ENCODE results near the gene KLHL28. TPM values are rescaled to one million over a fixed set of nuclear protein-coding genes. Genes with fewer than 3 reads are reported as not detected.

The KLHL28 gene
- total RNA-seq, 8 experiments from 2014 or later, result 7.1 to 35.3 (median 25.2) TPM

GRCh38 chr14:44952391-44953110 lies 9.2 kb downstream of the KLHL28 start:
- peaks cover 0 to 1% of the 10 kb centered on the region in 2 donors for H3K4me1 ChIP-seq (replicated peaks in 1 of 2)
- no peak overlapping the region for H3K4me3 ChIP-seq
- WGBS, 10 experiments, result 80 to 100% (median 95%) methylated on average over 2 to 4 of the region's 4 CpGs
- in situ Hi-C loops (cut with MboI; ENCODE audit: low pct_unique_long_range_greater_than_20kb in 2 of 9, low sequenced_read_pairs in 9 of 9, unreplicated experiment in 9 of 9), result no loop called here
- H3K27ac ChIP-seq, result no peak overlapping the region
- no peak for ATAC-seq (replicated peaks in 6 of 8)

- in situ Hi-C loops (cut with MboI; ENCODE audit: low pct_unique_long_range_greater_than_20kb in 2 of 9, low sequenced_read_pairs in 9 of 9, unreplicated experiment in 9 of 9), result no loop called here
- ATAC-seq (replicated peaks in 6 of 8), result no peak
- H3K27ac ChIP-seq, result no peak overlapping the region
- H3K4me1 ChIP-seq (replicated peaks in 1 of 2), result no peaks in the 10 kb centered on the region
- 67 to 100% (median 100%) methylated on average over 1 to 2 of the region's 2 CpGs for WGBS, 10 experiments
- H3K4me3 ChIP-seq, result no peak overlapping the region
These were observed 10.7 kb downstream of the KLHL28 start for GRCh38 chr14:44951051-44951450.

DNA sequence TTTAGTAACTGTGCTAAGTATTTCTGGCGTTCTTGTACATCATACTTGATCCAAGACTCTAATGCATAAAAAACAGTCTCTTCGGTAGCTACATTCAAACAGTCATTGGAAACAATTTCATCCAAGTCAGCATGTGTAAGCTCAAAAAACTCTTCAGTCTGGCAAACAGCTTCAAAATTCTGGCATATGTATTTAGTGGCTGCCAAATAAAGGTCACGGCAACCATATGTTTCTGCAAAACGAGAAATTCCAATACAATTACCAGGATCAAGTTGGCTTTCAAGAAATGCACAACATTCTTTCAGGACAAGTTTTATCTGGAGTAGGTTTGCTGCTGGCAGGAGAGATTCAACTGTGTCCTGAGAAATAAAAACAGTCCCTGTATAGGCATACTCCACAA lies 16.5 kb downstream of the KLHL28 start:
- in situ Hi-C loops (cut with MboI; ENCODE audit: low pct_unique_long_range_greater_than_20kb in 2 of 9, low sequenced_read_pairs in 9 of 9, unreplicated experiment in 9 of 9), result no loop called here
- WGBS, 10 experiments, result 0 to 100% (median 56%) methylated on average over 2 to 4 of the region's 4 CpGs; no CpG with 5 or more reads in 2 of the 10 experiments
- ATAC-seq (replicated peaks in 6 of 8), result peak in 3 of 8 experiments; percentile 41 to 68 (median 61)
- no peak overlapping the region for H3K4me3 ChIP-seq
- H3K4me1 ChIP-seq (replicated peaks in 1 of 2), result no peaks in the 10 kb centered on the region
- H3K27ac ChIP-seq, result no peak overlapping the region

DNA sequence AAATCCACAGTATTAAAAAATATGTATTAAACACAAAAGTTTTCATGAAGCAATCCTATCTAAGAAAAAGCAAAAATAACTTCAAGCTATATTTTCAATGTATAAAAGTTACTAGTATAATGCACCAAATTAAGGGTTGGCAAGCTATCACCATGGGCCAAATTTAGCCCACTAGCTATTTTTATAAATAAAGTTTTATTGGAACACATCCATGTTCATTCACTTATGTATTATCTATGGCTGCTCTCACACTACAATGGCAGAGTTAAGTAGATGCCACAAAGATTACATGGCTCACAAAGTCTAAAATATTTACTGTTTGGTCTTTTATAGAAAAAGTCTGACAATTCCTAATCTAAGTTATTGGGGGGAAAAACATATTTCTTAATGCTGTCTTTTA lies 17.6 kb downstream of the KLHL28 start:
- Histone ChIP-seq H3K27ac (no peak overlapping the region), H3K4me3 (no peak overlapping the region), H3K4me1 (replicated peaks in 1 of 2) (no peaks in the 10 kb centered on the region)
- ATAC-seq (replicated peaks in 6 of 8), result no peak
- in situ Hi-C loops (cut with MboI; ENCODE audit: low pct_unique_long_range_greater_than_20kb in 2 of 9, low sequenced_read_pairs in 9 of 9, unreplicated experiment in 9 of 9), result no loop called here

GRCh38 chr14:44942436-44942835 lies 19.3 kb downstream of the KLHL28 start:
- WGBS, 10 experiments, result 83 to 100% (median 100%) methylated on average over 1 of the region's 1 CpG; no CpG with 5 or more reads in 1 of the 10 experiments
- Histone ChIP-seq H3K4me3 (no peak overlapping the region), H3K27ac (no peak overlapping the region), H3K4me1 (replicated peaks in 1 of 2) (no peaks in the 10 kb centered on the region)
- ATAC-seq (replicated peaks in 6 of 8), result no peak
- in situ Hi-C loops (cut with MboI; ENCODE audit: low pct_unique_long_range_greater_than_20kb in 2 of 9, low sequenced_read_pairs in 9 of 9, unreplicated experiment in 9 of 9), result no loop called here

- H3K4me3 ChIP-seq, result no peak overlapping the region
- WGBS, 10 experiments, result 25 to 100% (median 94%) methylated on average over 1 to 2 of the region's 2 CpGs; no CpG with 5 or more reads in 1 of the 10 experiments
- in situ Hi-C loops (cut with MboI; ENCODE audit: low pct_unique_long_range_greater_than_20kb in 2 of 9, low sequenced_read_pairs in 9 of 9, unreplicated experiment in 9 of 9), result no loop called here
- ATAC-seq (replicated peaks in 6 of 8), result no peak
- H3K4me1 ChIP-seq (replicated peaks in 1 of 2), result no peaks in the 10 kb centered on the region
- no peak overlapping the region for H3K27ac ChIP-seq
These were observed 20.2 kb downstream of the KLHL28 start for GRCh38 chr14:44941591-44941990.

- WGBS, 10 experiments, result 74 to 100% (median 96%) methylated on average over 1 to 6 of the region's 6 CpGs; no CpG with 5 or more reads in 2 of the 10 experiments
- Histone ChIP-seq H3K4me1 (replicated peaks in 1 of 2) (no peaks in the 10 kb centered on the region), H3K4me3 (no peak overlapping the region), H3K27ac (no peak overlapping the region)
- ATAC-seq (replicated peaks in 6 of 8), result no peak
- in situ Hi-C loops (cut with MboI; ENCODE audit: low pct_unique_long_range_greater_than_20kb in 2 of 9, low sequenced_read_pairs in 9 of 9, unreplicated experiment in 9 of 9), result no loop called here
These were observed 20.8 kb downstream of the KLHL28 start for GRCh38 chr14:44940944-44941343.

DNA sequence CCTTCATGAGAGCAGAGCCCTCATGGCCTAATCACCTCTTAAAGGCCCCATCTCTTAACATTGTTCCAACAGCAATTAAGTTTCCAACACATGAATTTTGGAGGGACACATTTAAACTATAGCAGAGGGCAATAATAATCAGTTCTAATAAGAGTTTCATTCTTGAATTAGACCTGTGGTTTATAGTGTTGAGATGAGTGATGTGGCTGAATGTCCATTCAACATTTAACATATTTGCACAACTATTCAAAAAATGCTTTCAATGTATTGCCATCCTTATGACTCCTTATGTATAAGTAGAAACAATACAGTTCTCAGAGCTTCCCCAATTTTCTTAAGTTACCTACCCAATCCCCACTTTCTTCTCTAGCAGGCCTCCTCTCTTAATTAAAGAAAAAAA lies 21.5 kb downstream of the KLHL28 start:
- no peak overlapping the region for H3K27ac ChIP-seq
- H3K4me1 ChIP-seq (replicated peaks in 1 of 2), result no peaks in the 10 kb centered on the region
- H3K4me3 ChIP-seq, result no peak overlapping the region
- ATAC-seq (replicated peaks in 6 of 8), result peak in 1 of 8 experiments; percentile 22
- in situ Hi-C loops (cut with MboI; ENCODE audit: low pct_unique_long_range_greater_than_20kb in 2 of 9, low sequenced_read_pairs in 9 of 9, unreplicated experiment in 9 of 9), result no loop called here

DNA sequence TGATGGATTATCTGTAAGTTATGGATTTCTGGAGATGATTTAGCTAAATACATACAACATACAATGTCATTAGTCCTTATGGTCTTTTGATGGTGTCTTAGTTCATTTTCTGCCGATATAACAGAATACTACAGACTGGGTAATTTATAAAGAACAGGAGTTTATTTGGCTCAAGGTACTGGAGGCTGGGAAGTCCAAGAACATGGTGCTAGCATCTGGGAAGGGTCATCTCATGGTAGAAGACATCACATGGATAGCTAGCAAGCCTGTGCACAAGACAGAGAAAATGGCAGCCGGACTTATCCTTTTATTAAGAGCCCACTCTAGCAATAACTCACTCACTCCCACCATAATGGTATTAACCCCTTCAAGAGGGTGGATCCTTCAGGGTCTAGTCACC lies 24.2 kb downstream of the KLHL28 start:
- ATAC-seq (replicated peaks in 6 of 8), result no peak
- in situ Hi-C loops (cut with MboI; ENCODE audit: low pct_unique_long_range_greater_than_20kb in 2 of 9, low sequenced_read_pairs in 9 of 9, unreplicated experiment in 9 of 9), result no loop called here
- no peak overlapping the region for H3K27ac ChIP-seq
- 88 to 100% (median 100%) methylated on average over 1 to 2 of the region's 2 CpGs; no CpG with 5 or more reads in 3 of the 10 experiments for WGBS, 10 experiments
- H3K4me3 ChIP-seq, result no peak overlapping the region
- H3K4me1 ChIP-seq (replicated peaks in 1 of 2), result no peaks in the 10 kb centered on the region

- Histone ChIP-seq H3K4me3 (no peak overlapping the region), H3K4me1 (replicated peaks in 1 of 2) (no peaks in the 10 kb centered on the region), H3K27ac (no peak overlapping the region)
- WGBS, 10 experiments, result 75 to 100% (median 94%) methylated on average over 1 to 2 of the region's 2 CpGs; no CpG with 5 or more reads in 1 of the 10 experiments
- in situ Hi-C loops (cut with MboI; ENCODE audit: low pct_unique_long_range_greater_than_20kb in 2 of 9, low sequenced_read_pairs in 9 of 9, unreplicated experiment in 9 of 9), result no loop called here
- ATAC-seq (replicated peaks in 6 of 8), result no peak
These were observed 26.6 kb downstream of the KLHL28 start for GRCh38 chr14:44935155-44935554.

- H3K4me3 ChIP-seq, result no peak overlapping the region
- in situ Hi-C loops (cut with MboI; ENCODE audit: low pct_unique_long_range_greater_than_20kb in 2 of 9, low sequenced_read_pairs in 9 of 9, unreplicated experiment in 9 of 9), result no loop called here
- H3K27ac ChIP-seq, result no peak overlapping the region
- no peak for ATAC-seq (replicated peaks in 6 of 8)
- H3K4me1 ChIP-seq (replicated peaks in 1 of 2), result no peaks in the 10 kb centered on the region
- WGBS, 10 experiments, result 75 to 98% (median 92%) methylated on average over 3 to 7 of the region's 7 CpGs
These were observed 33.0 kb downstream of the KLHL28 start for GRCh38 chr14:44928793-44929192.

DNA sequence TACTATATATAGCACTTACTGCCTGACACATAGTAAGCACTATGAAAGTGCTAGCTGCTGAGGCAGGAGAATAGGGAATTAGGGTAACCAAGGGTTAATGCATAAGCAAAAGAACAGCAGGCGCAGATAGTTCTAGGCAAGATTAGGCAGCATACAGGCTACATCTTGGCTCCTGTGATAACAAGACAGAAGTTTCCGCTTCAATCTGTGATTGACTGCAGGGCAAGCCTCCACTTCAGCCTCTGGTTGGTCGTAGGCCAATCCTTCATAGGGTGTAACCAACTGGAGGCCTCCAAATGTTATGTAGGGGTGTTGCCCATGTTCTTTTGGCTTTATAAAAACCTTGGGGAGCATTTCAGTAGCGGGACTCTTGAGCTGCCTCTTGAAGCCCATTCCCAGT lies 46.9 kb downstream of the KLHL28 start:
- in situ Hi-C loops (cut with MboI; ENCODE audit: low pct_unique_long_range_greater_than_20kb in 2 of 9, low sequenced_read_pairs in 9 of 9, unreplicated experiment in 9 of 9), result loop anchor here in 5 of 9 experiments (25.0 kb wide), 1 partner anchor 347 kb away; the partner anchor contains the start of gene MIS18BP1 (in 5 of the 5)
- no peaks in the 10 kb centered on the region for H3K4me1 ChIP-seq (replicated peaks in 1 of 2)
- peak in 3 of 8 experiments; percentile 48 to 86 (median 86) for ATAC-seq (replicated peaks in 6 of 8)
- no peak overlapping the region for H3K4me3 ChIP-seq
- WGBS, 10 experiments, result 20 to 100% (median 67%) methylated on average over 1 to 4 of the region's 4 CpGs; no CpG with 5 or more reads in 3 of the 10 experiments
- H3K27ac ChIP-seq, result no peak overlapping the region

GRCh38 chr14:44912041-44912869 lies 49.5 kb downstream of the KLHL28 start:
- no peaks in the 10 kb centered on the region for H3K4me1 ChIP-seq (replicated peaks in 1 of 2)
- ATAC-seq (replicated peaks in 6 of 8), result peak in 1 of 8 experiments; percentile 43
- no peak overlapping the region for H3K4me3 ChIP-seq
- in situ Hi-C loops (cut with MboI; ENCODE audit: low pct_unique_long_range_greater_than_20kb in 2 of 9, low sequenced_read_pairs in 9 of 9, unreplicated experiment in 9 of 9), result loop anchor here in 5 of 9 experiments (25.0 kb wide), 1 partner anchor 350 kb away; the partner anchor contains the start of gene MIS18BP1 (in 5 of the 5)
- WGBS, 10 experiments, result 19 to 100% (median 87%) methylated on average over 2 to 5 of the region's 69 CpGs; no CpG with 5 or more reads in 7 of the 10 experiments
- no peak overlapping the region for H3K27ac ChIP-seq
